SJSA1 (cell line): Measurements from ENCODE around the gene SSU72. TPM values are rescaled to one million over a fixed set of nuclear protein-coding genes. Genes with fewer than 3 reads are reported as not detected.

Source experiments
- DNase-seq, 2 experiments: peaks; one replicate each; pipeline ENCODE4 v3.0.0-alpha.2; 2015 to 2020; ENCODE audit warnings: low spot score in 2 of 2, low read depth in 1 of 2
- H3K27ac ChIP-seq: fragments of 250-450 bp; sonication (Bioruptor Pico); 2 replicates; pipeline ENCODE4 v1.5.1; 2020; ENCODE audit warnings: mild to moderate bottlenecking, moderate library complexity
- H3K27me3 ChIP-seq: fragments of 250-450 bp; sonication (Bioruptor Pico); replicated peaks from 2 replicates; pipeline ENCODE4 v1.5.1; 2020; ENCODE audit warnings: mild to moderate bottlenecking, moderate library complexity
- H3K36me3 ChIP-seq: fragments of 250-450 bp; sonication (Bioruptor Pico); 2 replicates; pipeline ENCODE4 v1.5.1; 2020; ENCODE audit warnings: mild to moderate bottlenecking
- H3K4me1 ChIP-seq: fragments of 250-450 bp; sonication (Bioruptor Pico); replicated peaks from 2 replicates; pipeline ENCODE4 v1.6.1; 2021; ENCODE audit warnings: mild to moderate bottlenecking
- H3K4me3 ChIP-seq: fragments of 250-450 bp; sonication (Bioruptor Pico); 2 replicates; pipeline ENCODE4 v1.5.1; 2020; ENCODE audit warnings: mild to moderate bottlenecking
- H3K9me3 ChIP-seq: fragments of 250-450 bp; sonication (Bioruptor Pico); replicated peaks from 2 replicates; pipeline ENCODE4 v1.5.1; 2020; ENCODE audit warnings: mild to moderate bottlenecking
- total RNA-seq: library from RNA; depleted of rRNA; stranded (reverse); fragments of >200 nt; shearing (Covaris generic); gene quantifications from 2 replicates; pipeline ENCODE4 v1.2.3, GENCODE V29; 2014

Gene SSU72
- total RNA-seq, 1 experiment from 2014 or later = 58.6 TPM

GRCh38 chr1:1554926-1555915 is 19.4 kb downstream of the SSU72 start:
- Histone ChIP-seq H3K4me1 (peaks cover 26% of the 10 kb centered on the region), H3K27me3 (no peaks in the 10 kb centered on the region), H3K36me3 (peaks cover 40% of the 10 kb centered on the region), H3K4me3 (no peak overlapping the region), H3K27ac (no peak overlapping the region), H3K9me3 (no peaks in the 10 kb centered on the region)
- peak; percentile 51 to 82 for DNase-seq

DNA sequence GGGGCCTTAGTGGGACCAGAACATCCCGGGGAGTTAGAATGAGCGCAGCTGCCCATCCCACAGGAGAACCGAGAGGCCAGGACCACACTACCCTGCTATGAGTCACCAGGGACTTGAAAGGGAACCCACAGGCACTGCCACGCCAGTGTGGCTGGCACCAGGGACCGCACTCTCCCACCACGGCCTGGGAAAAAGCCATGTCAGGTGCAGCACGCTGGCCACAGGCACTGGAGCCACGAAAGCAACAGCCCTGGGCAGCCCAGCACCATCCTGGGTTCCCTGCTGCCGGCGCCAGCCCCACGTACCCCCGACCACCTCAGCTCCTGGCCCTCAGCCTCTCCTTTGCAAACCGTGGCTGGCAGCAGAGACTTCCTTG is 20.1 kb downstream of the SSU72 start:
- DNase-seq = peak in 1 of 2 experiments; percentile 26

GRCh38 chr1:1553821-1554494 is 20.7 kb downstream of the SSU72 start:
- Histone ChIP-seq H3K27ac (no peak overlapping the region), H3K36me3 (peaks cover 27% of the 10 kb centered on the region), H3K4me1 (peaks cover 26% of the 10 kb centered on the region), H3K9me3 (no peaks in the 10 kb centered on the region), H3K27me3 (no peaks in the 10 kb centered on the region), H3K4me3 (no peak overlapping the region)
- no peak for DNase-seq

More for the DNA sequence above, 20.1 kb downstream of the SSU72 start:
- H3K27ac ChIP-seq = no peak overlapping the region
- no peaks in the 10 kb centered on the region for H3K27me3 ChIP-seq
- H3K4me3 ChIP-seq = no peak overlapping the region
- no peaks in the 10 kb centered on the region for H3K9me3 ChIP-seq
- peaks cover 33% of the 10 kb centered on the region for H3K36me3 ChIP-seq
- peaks cover 26% of the 10 kb centered on the region for H3K4me1 ChIP-seq

DNA sequence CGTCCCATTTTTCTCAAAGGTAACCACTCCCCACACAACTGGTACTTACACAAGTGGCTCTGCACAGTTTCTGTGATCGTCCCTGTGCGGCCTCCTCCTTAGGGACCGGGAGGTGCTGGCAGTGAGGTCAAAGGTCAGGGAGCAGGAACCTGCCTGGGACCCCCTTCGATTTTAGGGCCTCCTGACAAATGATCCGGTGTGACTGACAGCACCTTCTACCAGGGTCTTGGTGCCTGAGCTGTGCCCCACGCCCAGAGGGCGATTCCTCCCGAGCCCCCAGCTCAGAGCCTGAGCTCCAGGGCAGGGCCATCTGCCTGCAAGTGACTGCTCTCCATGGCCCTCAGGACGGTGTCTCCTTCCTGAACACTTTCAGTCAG is 22.4 kb downstream of the SSU72 start:
- no peak for DNase-seq
- peaks cover 21% of the 10 kb centered on the region for H3K36me3 ChIP-seq
- peaks cover 26% of the 10 kb centered on the region for H3K4me1 ChIP-seq
- H3K4me3 ChIP-seq = no peak overlapping the region
- H3K27ac ChIP-seq = no peak overlapping the region
- H3K27me3 ChIP-seq = no peaks in the 10 kb centered on the region
- no peaks in the 10 kb centered on the region for H3K9me3 ChIP-seq

DNA sequence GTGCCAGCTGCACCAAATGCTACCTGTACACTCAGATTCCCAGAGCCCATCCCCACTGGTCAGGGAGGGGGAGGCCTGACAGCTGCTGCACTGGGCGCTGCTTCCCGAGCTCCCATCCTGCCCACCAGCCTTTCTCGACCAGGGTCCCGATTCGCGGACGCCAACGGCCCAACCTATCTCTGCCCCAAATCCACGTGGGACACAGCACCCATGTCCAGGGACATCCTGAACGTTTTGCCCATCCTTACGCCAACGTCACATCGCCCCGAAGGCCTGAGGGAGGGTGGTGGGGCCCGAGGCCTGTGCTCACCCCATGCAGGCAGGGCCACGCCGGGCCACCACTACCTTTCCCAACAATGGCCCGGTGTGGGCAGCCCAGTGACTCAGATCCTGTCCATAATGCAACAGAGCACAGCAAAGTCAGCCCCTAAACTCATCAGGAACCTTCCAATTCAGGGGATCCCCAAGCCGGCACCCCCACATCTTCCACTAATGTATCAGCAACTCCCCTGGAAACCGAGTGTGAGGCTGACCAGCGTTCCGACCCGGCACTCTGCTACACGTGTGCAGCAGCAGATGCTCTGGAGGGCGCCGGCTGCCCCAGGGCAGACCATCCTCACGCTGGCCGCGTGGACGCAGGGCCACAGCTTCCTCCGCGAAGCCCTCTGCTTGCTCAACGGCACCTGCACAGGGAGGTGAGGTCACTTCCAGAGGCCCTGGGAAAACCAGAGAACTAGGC is 23.0 kb downstream of the SSU72 start:
- H3K27ac ChIP-seq = no peak overlapping the region
- H3K4me3 ChIP-seq = no peak overlapping the region
- no peaks in the 10 kb centered on the region for H3K9me3 ChIP-seq
- H3K36me3 ChIP-seq = peaks cover 19% of the 10 kb centered on the region
- H3K4me1 ChIP-seq = peaks cover 26% of the 10 kb centered on the region
- H3K27me3 ChIP-seq = no peaks in the 10 kb centered on the region
- DNase-seq = peak in 1 of 2 experiments; percentile 43

DNA sequence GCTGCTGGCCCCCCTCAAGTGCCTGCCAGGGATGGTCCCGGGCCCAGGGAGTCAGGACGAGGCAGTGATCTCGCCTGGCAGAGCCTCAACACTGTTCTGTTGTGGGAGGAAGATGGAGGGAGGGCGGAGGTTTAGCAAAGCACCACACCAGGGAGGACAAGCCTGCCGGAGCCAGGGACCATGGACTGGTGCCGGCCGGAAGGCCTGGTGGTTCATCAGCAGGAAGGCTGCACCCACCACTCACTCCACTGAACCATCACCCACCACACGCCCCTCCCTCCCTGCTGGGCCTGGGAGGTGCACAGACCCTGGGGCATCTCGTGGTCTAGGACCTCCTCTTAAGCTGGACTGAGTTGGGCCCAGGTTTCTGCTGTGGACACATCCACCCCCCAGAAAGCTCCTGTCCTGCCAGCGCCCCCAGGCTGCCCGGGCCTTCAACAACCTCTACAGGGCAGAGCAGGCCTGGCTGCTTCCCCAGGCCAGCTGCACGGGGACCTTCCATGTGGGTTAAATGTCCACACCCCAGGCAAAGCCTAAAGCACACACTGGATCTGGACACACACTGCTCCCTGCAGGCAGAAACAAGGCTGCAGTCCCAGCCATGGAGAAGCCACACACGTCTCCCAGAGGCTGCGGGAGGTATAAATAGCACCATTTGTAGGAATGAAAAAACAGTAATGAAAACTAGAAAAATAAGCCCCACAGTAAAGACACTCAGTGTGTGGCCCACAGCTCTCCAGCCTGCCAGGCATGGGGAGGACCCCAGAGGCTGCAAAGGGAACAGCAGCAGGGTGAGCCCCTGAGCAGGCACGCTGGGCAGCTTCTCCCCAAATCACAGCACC is 23.9 kb downstream of the SSU72 start:
- DNase-seq = peak; percentile 58 to 63
- H3K36me3 ChIP-seq = peaks cover 24% of the 10 kb centered on the region
- peaks cover 26% of the 10 kb centered on the region for H3K4me1 ChIP-seq
- no peak overlapping the region for H3K4me3 ChIP-seq
- H3K27me3 ChIP-seq = no peaks in the 10 kb centered on the region
- no peak overlapping the region for H3K27ac ChIP-seq
- H3K9me3 ChIP-seq = no peaks in the 10 kb centered on the region

- Histone ChIP-seq H3K4me3 (no peak overlapping the region), H3K27me3 (no peaks in the 10 kb centered on the region), H3K9me3 (no peaks in the 10 kb centered on the region), H3K36me3 (peaks cover 23% of the 10 kb centered on the region), H3K27ac (no peak overlapping the region), H3K4me1 (peaks cover 21% of the 10 kb centered on the region)
- no peak for DNase-seq
Observed at GRCh38 chr1:1550087-1550486, 24.6 kb downstream of the SSU72 start.

- Histone ChIP-seq H3K4me1 (peaks cover 13% of the 10 kb centered on the region), H3K4me3 (no peak overlapping the region), H3K27ac (no peak overlapping the region), H3K27me3 (no peaks in the 10 kb centered on the region), H3K36me3 (peaks cover 33% of the 10 kb centered on the region), H3K9me3 (no peaks in the 10 kb centered on the region)
- no peak for DNase-seq
Observed at GRCh38 chr1:1548591-1548990, 26.1 kb downstream of the SSU72 start.

DNA sequence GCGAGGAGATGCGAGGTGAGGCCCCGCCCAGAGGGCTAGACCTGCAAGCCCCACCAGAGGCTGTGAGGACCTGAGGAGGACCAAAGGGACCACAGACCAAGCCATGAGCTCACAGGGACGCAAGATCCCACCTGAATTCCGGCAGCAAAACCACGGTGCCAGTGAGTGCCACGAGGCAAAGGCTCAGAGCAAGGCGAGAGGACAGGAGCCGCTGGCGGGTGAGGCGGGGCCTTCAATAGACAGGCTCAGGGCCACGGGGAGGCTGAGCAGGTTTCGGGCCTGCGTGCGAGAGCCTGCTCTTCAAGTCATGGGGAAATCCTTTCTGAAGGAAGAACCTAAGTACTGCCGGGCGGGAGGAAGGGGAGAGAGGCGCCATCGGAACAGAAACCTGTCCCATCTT is 27.2 kb downstream of the SSU72 start:
- no peaks in the 10 kb centered on the region for H3K9me3 ChIP-seq
- no peak for DNase-seq
- no peak overlapping the region for H3K4me3 ChIP-seq
- H3K4me1 ChIP-seq = peaks cover 13% of the 10 kb centered on the region
- no peaks in the 10 kb centered on the region for H3K27me3 ChIP-seq
- H3K36me3 ChIP-seq = peaks cover 42% of the 10 kb centered on the region
- H3K27ac ChIP-seq = no peak overlapping the region

DNA sequence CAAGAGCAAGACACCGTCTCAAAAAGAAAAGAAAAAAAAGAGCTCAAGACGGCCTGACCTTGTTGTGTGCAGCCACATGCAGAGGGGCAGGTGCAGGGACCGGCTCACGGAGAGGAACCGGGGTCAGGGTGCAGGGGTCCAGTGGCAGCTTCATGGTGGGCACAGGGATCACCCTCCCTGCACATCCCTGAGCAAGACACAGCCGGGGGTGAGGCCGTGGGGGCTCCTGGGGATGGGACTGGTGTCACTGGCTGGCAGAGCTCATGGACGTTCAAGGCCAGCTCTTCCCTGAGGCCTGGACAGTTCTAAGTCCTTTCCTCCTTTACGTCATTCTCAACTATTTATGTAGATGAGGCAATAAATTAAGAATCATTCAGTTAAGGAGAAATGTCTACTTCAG is 27.7 kb downstream of the SSU72 start:
- no peaks in the 10 kb centered on the region for H3K9me3 ChIP-seq
- no peak for DNase-seq
- H3K27me3 ChIP-seq = no peaks in the 10 kb centered on the region
- peaks cover 13% of the 10 kb centered on the region for H3K4me1 ChIP-seq
- H3K4me3 ChIP-seq = no peak overlapping the region
- H3K27ac ChIP-seq = no peak overlapping the region
- peaks cover 46% of the 10 kb centered on the region for H3K36me3 ChIP-seq

DNA sequence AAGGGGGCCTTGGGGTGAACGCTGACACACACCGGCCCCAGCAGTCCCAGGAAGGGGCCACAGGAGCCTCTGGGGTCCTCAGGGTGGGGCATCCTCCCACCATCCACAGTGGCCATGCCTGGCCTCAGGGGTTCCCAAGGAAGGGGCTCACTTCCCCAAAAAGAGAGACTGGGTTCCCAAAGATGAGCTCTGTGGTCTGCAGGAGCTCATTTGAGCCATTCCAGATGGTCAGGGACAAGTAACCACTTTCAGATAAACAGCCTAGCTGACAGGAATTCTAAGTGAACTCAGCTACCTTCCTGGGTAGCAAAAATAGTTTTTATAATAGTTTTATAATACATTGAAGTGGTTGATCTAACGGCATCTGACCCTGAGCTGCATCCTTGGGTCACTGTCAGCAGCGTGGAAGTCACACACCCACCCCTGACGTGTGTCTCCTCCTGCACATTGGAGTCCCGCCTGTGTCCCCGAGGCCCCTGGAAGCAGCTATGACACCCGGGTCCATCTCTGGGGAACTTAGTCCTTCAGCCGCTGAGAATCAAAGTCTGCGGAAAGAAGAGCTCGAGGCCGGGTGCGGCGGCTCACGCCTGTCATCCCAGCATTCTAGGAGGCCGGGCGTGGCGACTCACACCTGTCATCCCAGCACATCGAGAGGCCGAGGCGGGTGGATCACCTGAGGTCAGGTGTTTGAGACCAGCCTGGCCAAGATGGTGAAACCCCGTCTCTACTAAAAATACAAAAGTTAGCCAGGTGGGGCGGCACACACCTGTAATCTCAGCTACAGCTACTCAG is 28.5 kb downstream of the SSU72 start:
- Histone ChIP-seq H3K9me3 (no peaks in the 10 kb centered on the region), H3K27ac (no peak overlapping the region), H3K36me3 (peaks cover 52% of the 10 kb centered on the region), H3K4me1 (peaks cover 4% of the 10 kb centered on the region), H3K4me3 (no peak overlapping the region), H3K27me3 (no peaks in the 10 kb centered on the region)
- no peak for DNase-seq

- Histone ChIP-seq H3K36me3 (peaks cover 57% of the 10 kb centered on the region), H3K4me3 (no peak overlapping the region), H3K9me3 (no peaks in the 10 kb centered on the region), H3K27ac (no peak overlapping the region), H3K4me1 (no peaks in the 10 kb centered on the region), H3K27me3 (no peaks in the 10 kb centered on the region)
- no peak for DNase-seq
Observed at GRCh38 chr1:1544544-1544943, 30.1 kb downstream of the SSU72 start.
